COLO829 (cell line): ENCODE results near the gene GAS2L3.

Source experiments
- DNase-seq: peaks from one replicate; pipeline ENCODE4 v3.0.0; 2012; ENCODE audit warnings: low spot score

The GAS2L3 gene

DNA sequence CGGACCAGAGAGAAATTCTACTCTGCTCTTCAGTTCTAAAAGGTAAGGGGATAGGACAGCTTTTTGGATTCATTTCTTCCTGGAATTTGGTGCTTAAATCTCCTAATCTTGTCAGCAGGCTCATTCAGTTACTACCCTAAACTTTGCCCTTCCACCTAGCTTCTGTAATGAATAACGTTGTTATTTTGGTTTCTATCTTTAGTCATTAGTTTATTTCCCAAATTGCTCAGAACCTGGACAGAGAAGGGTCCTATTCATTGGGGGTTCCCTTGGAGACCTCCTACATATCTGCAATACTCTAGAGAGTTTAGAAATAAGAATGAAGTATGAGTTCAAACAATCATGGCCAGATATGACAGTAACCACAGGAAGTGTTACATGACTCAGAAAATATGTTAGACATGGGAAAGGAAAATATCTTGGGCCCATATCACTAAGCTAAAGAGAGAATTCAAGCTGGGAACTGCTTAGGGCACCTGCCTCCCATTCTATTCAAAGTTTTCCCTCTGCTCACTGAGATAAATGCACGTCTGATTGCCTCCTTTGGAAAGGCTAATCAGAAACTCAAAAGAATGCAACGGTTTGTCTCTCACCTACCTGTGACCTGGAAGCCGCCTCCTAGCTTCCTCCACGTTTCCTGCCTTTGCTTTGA, 87.9 kb downstream of the GAS2L3 start:
- peak; percentile 77 for DNase-seq

GRCh38 chr12:100666588-100666987, 93.1 kb downstream of the GAS2L3 start:
- no peak for DNase-seq

GRCh38 chr12:100668945-100669536, 95.6 kb downstream of the GAS2L3 start:
- peak; percentile 69 for DNase-seq

DNA sequence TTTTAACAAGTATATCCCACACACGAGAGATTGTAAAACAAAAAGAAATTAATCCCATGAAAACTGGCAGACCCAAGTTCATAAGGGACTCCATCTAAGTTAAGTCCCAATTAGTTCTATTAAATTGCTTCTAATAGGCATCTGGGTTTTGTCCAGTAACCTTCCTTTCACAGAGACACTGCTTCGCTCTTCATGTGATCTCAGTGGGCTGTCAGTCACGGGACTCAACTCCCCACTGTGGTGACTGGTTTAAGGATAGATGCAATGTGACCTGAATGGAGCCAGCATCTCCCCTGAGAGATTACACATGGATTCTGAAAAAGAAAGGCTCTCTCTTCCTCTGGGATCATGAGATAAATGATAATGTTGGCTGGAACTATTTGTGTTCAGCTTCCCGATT, 96.4 kb downstream of the GAS2L3 start:
- peak; percentile 70 for DNase-seq

DNA sequence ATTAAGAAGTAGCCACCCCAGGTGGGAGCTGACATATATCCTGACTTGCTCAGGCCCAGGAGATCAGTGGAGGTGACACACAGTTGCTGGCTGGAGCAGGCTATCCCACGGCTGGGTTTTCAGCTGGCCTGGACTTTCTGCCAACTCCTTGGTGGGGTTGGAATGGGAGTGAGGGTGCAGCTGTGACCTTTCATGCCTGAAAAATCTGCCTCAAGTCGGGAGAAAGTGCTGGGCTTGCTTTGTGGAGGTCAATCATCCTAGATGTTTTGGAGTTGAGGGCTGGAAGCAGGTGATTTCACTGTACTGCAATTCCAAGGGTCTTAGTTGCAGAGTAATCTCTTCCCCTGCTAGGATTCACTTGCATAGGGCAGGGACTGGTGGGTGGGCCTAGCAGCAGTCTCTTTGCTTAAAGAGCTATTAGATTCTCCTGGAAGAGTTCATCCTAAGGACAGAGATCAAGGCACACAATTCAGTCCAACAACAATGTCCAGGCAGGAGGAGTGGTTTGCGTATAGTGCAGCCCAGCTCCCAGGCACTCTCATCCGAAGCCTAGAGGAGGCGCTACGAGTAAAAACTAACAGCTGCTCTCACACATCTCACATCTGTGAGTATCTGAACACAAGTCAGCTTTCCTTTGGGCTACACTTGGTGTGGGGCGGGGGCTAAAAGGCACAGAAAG, 98.1 kb downstream of the GAS2L3 start:
- DNase-seq: no peak

DNA sequence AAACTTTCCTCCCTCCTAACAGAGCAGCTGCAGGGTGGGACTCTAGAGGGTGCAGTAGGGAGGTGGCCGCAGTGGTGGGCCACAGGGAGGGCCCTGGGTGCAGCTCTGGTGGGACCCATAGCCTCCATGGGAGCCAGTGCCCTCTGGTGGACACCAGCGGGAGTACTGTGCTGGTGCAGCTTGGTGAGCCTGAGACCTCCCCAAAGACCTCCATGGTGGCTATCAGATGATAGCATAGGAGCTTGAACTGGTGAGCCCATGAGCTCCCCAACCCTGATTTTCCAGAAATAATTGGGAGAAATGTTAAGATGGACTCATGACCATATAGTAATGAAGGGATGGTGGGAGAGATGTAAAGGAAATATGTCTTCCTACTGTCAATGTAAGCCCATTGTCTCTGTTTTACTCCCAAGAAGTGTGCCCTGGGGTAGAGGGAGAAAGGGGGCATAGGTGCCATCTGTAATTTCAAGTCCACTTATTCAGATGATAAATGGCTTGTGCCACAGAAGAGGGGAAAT, 98.7 kb downstream of the GAS2L3 start:
- DNase-seq: no peak

DNA sequence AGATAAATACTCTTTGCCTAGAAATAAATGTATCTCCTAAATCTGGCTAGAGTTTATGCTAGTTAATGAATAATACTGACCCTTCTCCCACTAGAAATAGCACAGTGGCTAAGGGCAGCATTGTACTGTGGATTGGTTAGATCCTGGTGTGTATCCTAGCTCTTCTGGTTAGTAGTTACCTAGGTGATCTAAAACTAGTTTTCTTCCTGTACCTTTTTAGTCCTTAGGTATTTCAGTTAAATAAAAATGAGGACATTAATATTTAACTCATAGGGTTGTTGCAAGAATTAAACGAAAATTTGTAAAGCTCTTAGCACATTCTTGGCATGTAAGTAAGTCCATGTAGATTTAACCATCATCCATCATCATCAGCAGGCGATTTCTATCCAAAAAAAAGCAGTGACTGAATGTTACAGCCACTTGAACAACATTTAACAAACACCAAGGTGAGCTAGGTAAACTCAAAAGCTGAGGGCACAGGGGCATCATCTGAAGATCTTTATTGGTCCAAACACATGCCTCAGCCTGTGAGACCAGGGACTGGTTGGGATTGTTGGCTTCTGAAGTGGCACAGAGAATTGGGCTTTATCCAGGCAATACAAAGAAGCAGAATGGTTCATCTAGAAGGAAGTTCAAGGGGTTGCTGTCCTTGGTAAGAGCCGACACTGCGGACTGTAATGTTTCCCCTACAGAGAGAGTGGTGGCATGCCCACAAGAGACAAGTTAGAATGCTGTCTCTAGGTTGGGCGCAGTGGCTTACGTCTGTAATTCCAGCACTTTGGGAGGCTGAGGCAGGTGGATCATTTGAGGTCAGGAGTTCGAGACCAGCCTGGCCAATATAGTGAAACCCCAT, 100.8 kb downstream of the GAS2L3 start:
- no peak for DNase-seq
